HCT116 (cell line): ENCODE data around the gene MYORG. TPM values are rescaled to one million over a fixed set of nuclear protein-coding genes. Genes with fewer than 3 reads are reported as not detected.

Source experiments
- ATAC-seq: fragments of 200-7000 bp; cut with Tn5 transposase; 2 replicates; pipeline ENCODE4 v1.9.1; 2020; ENCODE audit warnings: mild to moderate bottlenecking, moderate library complexity
- BruUV-seq: library from RNA; stranded (reverse); fragments of 400-500 nt; replicated peaks from 2 replicates; lab custom pipeline; 2021; lab: Mats Ljungman, UMichigan
- CTCF ChIA-PET: fragments of 300-600 bp; sonication (Branson Sonifier 250); formaldehyde crosslinking; loops from one replicate; lab custom pipeline; 2021; ENCODE audit warnings: antibody characterized with exemption; lab: Charles Lee
- POLR2A ChIA-PET: fragments of 300-600, 350-600 bp; sonication (Branson Sonifier 250); formaldehyde crosslinking; loops from one replicate; lab custom pipeline; 2021; ENCODE audit warnings: antibody characterized with exemption; lab: Charles Lee
- RAD21 ChIA-PET, 2 experiments: fragments of 300-600 bp; sonication (Branson Sonifier 250); formaldehyde crosslinking; loops; one replicate each; lab custom pipeline; 2023; ENCODE audit warnings: low total read pairs in 2 of 2; ENCODE audit not compliant: uncharacterized antibody in 2 of 2, unreplicated experiment in 2 of 2, low non-redundant PET in 1 of 2; lab: Charles Lee
- DNase-seq: peaks from one replicate; pipeline ENCODE4 v3.0.0-alpha.2; 2010; ENCODE audit warnings: low read depth, low spot score
- H2AFZ ChIP-seq: fragments of 200-600 bp; shearing (Covaris generic), sonication (generic); 2 replicates; pipeline ENCODE4 v1.6.1; 2017; ENCODE audit warnings: low read depth, mixed run types, mixed read lengths, antibody characterized with exemption, low read length; ENCODE audit not compliant: poor library complexity, severe bottlenecking
- H3K27ac ChIP-seq: 2 replicates; pipeline ENCODE4 v1.5.1; 2012; ENCODE audit warnings: low read depth, low read length
- H3K27me3 ChIP-seq: fragments of 200-600 bp; sonication (generic); 2 replicates; pipeline ENCODE4 v1.6.1; 2016; ENCODE audit warnings: mixed run types, low read length, mixed read lengths; ENCODE audit not compliant: insufficient read depth
- H3K36me3 ChIP-seq, 2 experiments: fragments of 200-500 bp in 1 of 2; fragments of 200-600 bp in 1 of 2; sonication (Bioruptor generic) in 1 of 2; sonication (generic) in 1 of 2; 2 replicates each; pipeline versions ENCODE4 v1.5.1 to v1.6.1; 2014 to 2016; ENCODE audit warnings: low read length in 2 of 2, inconsistent platforms in 1 of 2, mixed read lengths in 1 of 2, mixed run types in 1 of 2; ENCODE audit not compliant: insufficient read depth in 2 of 2, control insufficient read depth in 1 of 2
- H3K4me1 ChIP-seq, 2 experiments: fragments of 200-600 bp in 1 of 2; sonication (generic) in 1 of 2; 2 replicates each; pipeline versions ENCODE4 v1.5.1 to v1.6.1; 2012 to 2017; ENCODE audit warnings: low read length in 2 of 2, inconsistent platforms in 1 of 2, mild to moderate bottlenecking in 1 of 2, mixed read lengths in 1 of 2, mixed run types in 1 of 2, moderate library complexity in 1 of 2; ENCODE audit not compliant: insufficient read depth in 2 of 2, control insufficient read depth in 1 of 2
- H3K4me2 ChIP-seq: fragments of 200-600 bp; sonication (generic); 2 replicates; pipeline ENCODE4 v1.6.1; 2017; ENCODE audit warnings: mixed run types, low read length, mixed read lengths
- H3K4me3 ChIP-seq, 2 experiments: fragments of 200-600 bp in 1 of 2; sonication (generic) in 1 of 2; replicated peaks in 1 of 2; 2 replicates each; pipeline ENCODE4 v1.5.1; 2011 to 2016; ENCODE audit warnings: low read length in 2 of 2, control low read depth in 1 of 2, low read depth in 1 of 2, mild to moderate bottlenecking in 1 of 2, mixed read lengths in 1 of 2, mixed run types in 1 of 2
- H3K79me2 ChIP-seq: fragments of 200-600 bp; sonication (generic); 2 replicates; pipeline ENCODE4 v1.6.1; 2017; ENCODE audit warnings: mild to moderate bottlenecking, mixed run types, low read length, moderate library complexity, mixed read lengths; ENCODE audit not compliant: insufficient read depth
- H3K9ac ChIP-seq: fragments of 200-600 bp; sonication (generic); 2 replicates; pipeline ENCODE4 v1.6.1; 2016; ENCODE audit warnings: low read length, mixed read lengths
- H3K9me2 ChIP-seq: fragments of 200-600 bp; sonication (generic), shearing (Covaris generic); 2 replicates; pipeline ENCODE4 v1.6.1; 2017; ENCODE audit warnings: mixed run types, mild to moderate bottlenecking, moderate library complexity; ENCODE audit not compliant: insufficient read depth
- H3K9me3 ChIP-seq, 2 experiments: fragments of 200-500 bp in 1 of 2; fragments of 200-600 bp in 1 of 2; sonication (Bioruptor generic) in 1 of 2; sonication (generic) in 1 of 2; 2 replicates each; pipeline ENCODE4 v1.6.1; 2014 to 2017; ENCODE audit warnings: low read length in 2 of 2, mixed read lengths in 2 of 2, inconsistent platforms in 1 of 2, low read depth in 1 of 2, mild to moderate bottlenecking in 1 of 2, mixed run types in 1 of 2, moderate library complexity in 1 of 2; ENCODE audit not compliant: control insufficient read depth in 1 of 2, insufficient read depth in 1 of 2
- H4K20me1 ChIP-seq: fragments of 200-600 bp; sonication (generic), shearing (Covaris generic); 2 replicates; pipeline ENCODE4 v1.6.1; 2017; ENCODE audit warnings: mixed run types, mild to moderate bottlenecking, moderate library complexity; ENCODE audit not compliant: insufficient read depth
- EGR1 ChIP-seq: IDR thresholded peaks from 2 replicates; pipeline ENCODE4 v1.6.1; 2012; ENCODE audit warnings: low read depth
- EZH2 ChIP-seq: fragments of 200-600 bp; sonication (generic); IDR thresholded peaks from 2 replicates; pipeline ENCODE4 v1.6.1; 2017; ENCODE audit warnings: antibody characterized with exemption, mixed run types
- POLR2AphosphoS5 ChIP-seq: IDR thresholded peaks from 2 replicates; pipeline ENCODE4 v1.6.1; 2011; ENCODE audit warnings: mild to moderate bottlenecking, low read depth, low read length, moderate library complexity
- RAD21 ChIP-seq: IDR thresholded peaks from 2 replicates; pipeline ENCODE4 v1.6.1; 2012; ENCODE audit warnings: low read depth, mild to moderate bottlenecking
- SIN3A ChIP-seq: IDR thresholded peaks from 2 replicates; pipeline ENCODE4 v1.6.1; 2012; ENCODE audit warnings: low read depth
- TCF7L2 ChIP-seq: IDR thresholded peaks from 2 replicates; pipeline ENCODE4 v1.7.0; 2011; ENCODE audit warnings: borderline replicate concordance, inconsistent platforms; ENCODE audit not compliant: insufficient read depth, insufficient read length; ENCODE audit errors: extremely low read depth
- YY1 ChIP-seq: IDR thresholded peaks from 2 replicates; pipeline ENCODE4 v1.6.1; 2011; ENCODE audit warnings: low read length, low read depth, moderate library complexity, mild to moderate bottlenecking; ENCODE audit not compliant: insufficient replicate concordance; ENCODE audit errors: extremely low read depth
- ZFX ChIP-seq: fragments of 450-650 bp; IDR thresholded peaks from 2 replicates; pipeline ENCODE4 v1.6.1; 2017
- intact Hi-C: fragments of 100-400 bp; cut with micrococcal nuclease; formaldehyde crosslinking; loops from 2 replicates; pipeline ENCODE4 v1.10.0; 2022
- total RNA-seq: library from RNA; stranded (reverse); gene quantifications from one replicate; pipeline ENCODE4 v1.2.1, GENCODE V29; 2021; ENCODE audit not compliant: unreplicated experiment
- TF ChIP-seq, protein P1 (sequence below): IDR thresholded peaks from 2 replicates; pipeline ENCODE4 v1.6.1; 2012; ENCODE audit warnings: low read depth
- TF ChIP-seq, protein P2 (sequence below), 3 experiments: fragments of 200-600 bp in 1 of 3; sonication (generic) in 1 of 3; IDR thresholded peaks in 2 of 3; conservative IDR thresholded peaks in 1 of 3; 2 replicates each; pipeline ENCODE4 v1.5.1; 2012 to 2017; ENCODE audit warnings: low read depth in 2 of 3, low read length in 2 of 3, antibody characterized with exemption in 1 of 3, borderline replicate concordance in 1 of 3, control low read depth in 1 of 3, mild to moderate bottlenecking in 1 of 3, mixed read lengths in 1 of 3, mixed run types in 1 of 3, moderate library complexity in 1 of 3; ENCODE audit not compliant: insufficient read depth in 1 of 3

MYORG gene
- total RNA-seq, 1 experiment from 2014 or later = 8.5 TPM

DNA sequence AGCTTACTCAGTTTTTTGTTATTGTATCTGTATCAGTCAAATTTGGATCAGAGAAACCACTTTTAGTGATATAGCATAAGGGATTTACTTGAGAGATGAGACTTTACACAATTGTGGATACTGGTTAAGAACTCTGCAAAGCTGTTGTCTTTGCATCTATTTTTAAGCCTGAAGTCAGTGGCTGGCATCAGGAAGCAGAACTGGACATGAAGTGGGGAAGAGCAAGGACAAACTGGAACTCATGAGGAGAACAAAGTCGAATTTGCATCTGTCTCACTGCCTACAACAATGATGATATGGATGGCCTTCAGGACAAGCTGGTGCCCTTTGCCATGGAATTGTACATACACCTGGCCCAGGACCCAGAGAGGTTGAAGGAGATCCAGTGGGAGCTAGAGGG lies 15.8 kb upstream of the MYORG start:
- H3K4me2 ChIP-seq = no peak overlapping the region
- no peaks in the 10 kb centered on the region for H4K20me1 ChIP-seq
- H3K4me1 ChIP-seq = peaks cover 0 to under 1% of the 10 kb centered on the region in 2 experiments; a peak in 1 of 4 replicates
- ChIA-PET CTCF (interaction anchor here (1.1 to 1.3 kb wide), 2 partner anchors 11 to 13 kb away, joined by 4 read pairs; no protein-coding TSS in a partner anchor), POLR2A (no interaction called here), RAD21 (no interaction called here)
- DNase-seq (no peak), ATAC-seq (no peak)
- TF ChIP-seq YY1 (no peak), POLR2AphosphoS5 (no peak), ZFX (no peak), EGR1 (no peak)
- no peak overlapping the region for H3K4me3 ChIP-seq
- H3K79me2 ChIP-seq = no peaks in the 10 kb centered on the region
- H3K9me3 ChIP-seq = no peaks in the 10 kb centered on the region
- H2AFZ ChIP-seq = no peak overlapping the region
- no TSS peak for BruUV-seq
- H3K36me3 ChIP-seq = no peaks in the 10 kb centered on the region
- intact Hi-C loops = no loop called here
- H3K27ac ChIP-seq = no peak overlapping the region
- H3K27me3 ChIP-seq = no peaks in the 10 kb centered on the region
- H3K9ac ChIP-seq = no peak overlapping the region
- no peaks in the 10 kb centered on the region for H3K9me2 ChIP-seq

DNA sequence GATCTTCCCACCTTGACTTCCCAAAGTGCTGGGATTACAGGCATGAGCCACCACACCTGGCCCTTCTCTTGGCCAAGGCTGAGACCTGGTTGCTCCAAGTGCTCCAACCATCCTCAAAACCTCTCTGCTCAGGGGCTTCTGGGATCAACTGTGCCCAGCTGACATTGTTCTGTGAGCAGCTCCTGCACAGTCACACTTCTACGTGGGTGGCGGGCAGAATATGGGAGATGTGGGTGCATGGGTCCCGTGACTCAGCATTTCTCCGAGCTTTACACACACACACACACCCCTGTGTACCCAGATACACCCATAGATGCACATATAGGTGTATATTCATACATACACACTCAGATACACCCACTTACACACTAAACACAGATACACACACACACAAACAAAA lies 10.5 kb upstream of the MYORG start:
- TF ChIP-seq, protein P1, sequence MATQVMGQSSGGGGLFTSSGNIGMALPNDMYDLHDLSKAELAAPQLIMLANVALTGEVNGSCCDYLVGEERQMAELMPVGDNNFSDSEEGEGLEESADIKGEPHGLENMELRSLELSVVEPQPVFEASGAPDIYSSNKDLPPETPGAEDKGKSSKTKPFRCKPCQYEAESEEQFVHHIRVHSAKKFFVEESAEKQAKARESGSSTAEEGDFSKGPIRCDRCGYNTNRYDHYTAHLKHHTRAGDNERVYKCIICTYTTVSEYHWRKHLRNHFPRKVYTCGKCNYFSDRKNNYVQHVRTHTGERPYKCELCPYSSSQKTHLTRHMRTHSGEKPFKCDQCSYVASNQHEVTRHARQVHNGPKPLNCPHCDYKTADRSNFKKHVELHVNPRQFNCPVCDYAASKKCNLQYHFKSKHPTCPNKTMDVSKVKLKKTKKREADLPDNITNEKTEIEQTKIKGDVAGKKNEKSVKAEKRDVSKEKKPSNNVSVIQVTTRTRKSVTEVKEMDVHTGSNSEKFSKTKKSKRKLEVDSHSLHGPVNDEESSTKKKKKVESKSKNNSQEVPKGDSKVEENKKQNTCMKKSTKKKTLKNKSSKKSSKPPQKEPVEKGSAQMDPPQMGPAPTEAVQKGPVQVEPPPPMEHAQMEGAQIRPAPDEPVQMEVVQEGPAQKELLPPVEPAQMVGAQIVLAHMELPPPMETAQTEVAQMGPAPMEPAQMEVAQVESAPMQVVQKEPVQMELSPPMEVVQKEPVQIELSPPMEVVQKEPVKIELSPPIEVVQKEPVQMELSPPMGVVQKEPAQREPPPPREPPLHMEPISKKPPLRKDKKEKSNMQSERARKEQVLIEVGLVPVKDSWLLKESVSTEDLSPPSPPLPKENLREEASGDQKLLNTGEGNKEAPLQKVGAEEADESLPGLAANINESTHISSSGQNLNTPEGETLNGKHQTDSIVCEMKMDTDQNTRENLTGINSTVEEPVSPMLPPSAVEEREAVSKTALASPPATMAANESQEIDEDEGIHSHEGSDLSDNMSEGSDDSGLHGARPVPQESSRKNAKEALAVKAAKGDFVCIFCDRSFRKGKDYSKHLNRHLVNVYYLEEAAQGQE = no peak
- TF ChIP-seq TCF7L2 = no peak
- TF ChIP-seq SIN3A = no peak
- TF ChIP-seq EGR1 = no peak
- TF ChIP-seq EZH2 = no peak
- no peak for TF ChIP-seq RAD21
- no peak for TF ChIP-seq POLR2AphosphoS5
- TF ChIP-seq, protein P2, sequence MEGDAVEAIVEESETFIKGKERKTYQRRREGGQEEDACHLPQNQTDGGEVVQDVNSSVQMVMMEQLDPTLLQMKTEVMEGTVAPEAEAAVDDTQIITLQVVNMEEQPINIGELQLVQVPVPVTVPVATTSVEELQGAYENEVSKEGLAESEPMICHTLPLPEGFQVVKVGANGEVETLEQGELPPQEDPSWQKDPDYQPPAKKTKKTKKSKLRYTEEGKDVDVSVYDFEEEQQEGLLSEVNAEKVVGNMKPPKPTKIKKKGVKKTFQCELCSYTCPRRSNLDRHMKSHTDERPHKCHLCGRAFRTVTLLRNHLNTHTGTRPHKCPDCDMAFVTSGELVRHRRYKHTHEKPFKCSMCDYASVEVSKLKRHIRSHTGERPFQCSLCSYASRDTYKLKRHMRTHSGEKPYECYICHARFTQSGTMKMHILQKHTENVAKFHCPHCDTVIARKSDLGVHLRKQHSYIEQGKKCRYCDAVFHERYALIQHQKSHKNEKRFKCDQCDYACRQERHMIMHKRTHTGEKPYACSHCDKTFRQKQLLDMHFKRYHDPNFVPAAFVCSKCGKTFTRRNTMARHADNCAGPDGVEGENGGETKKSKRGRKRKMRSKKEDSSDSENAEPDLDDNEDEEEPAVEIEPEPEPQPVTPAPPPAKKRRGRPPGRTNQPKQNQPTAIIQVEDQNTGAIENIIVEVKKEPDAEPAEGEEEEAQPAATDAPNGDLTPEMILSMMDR (IDR thresholded peaks at IDR 0.05 in 2 of 3, conservative IDR thresholded peaks at IDR 0.05 in 1 of 3; ENCODE audit: borderline replicate concordance in 1 of 3, insufficient read depth in 1 of 3, low read depth in 2 of 3, low read length in 2 of 3) = no peak
- no TSS peak for BruUV-seq

More for the DNA sequence above, 10.5 kb upstream of the MYORG start:
- no peaks in the 10 kb centered on the region for H3K9me3 ChIP-seq
- no peak overlapping the region for H3K4me3 ChIP-seq
- H3K36me3 ChIP-seq = no peaks in the 10 kb centered on the region
- ATAC-seq (no peak), DNase-seq (no peak)
- no peak overlapping the region for H3K4me2 ChIP-seq
- H4K20me1 ChIP-seq = no peaks in the 10 kb centered on the region
- no peaks in the 10 kb centered on the region for H3K4me1 ChIP-seq
- no peak overlapping the region for H3K9ac ChIP-seq
- H2AFZ ChIP-seq = no peak overlapping the region
- H3K9me2 ChIP-seq = no peaks in the 10 kb centered on the region
- ChIA-PET RAD21 (no interaction called here), CTCF (no interaction called here), POLR2A (no interaction called here)
- no peaks in the 10 kb centered on the region for H3K27me3 ChIP-seq
- no peak overlapping the region for H3K27ac ChIP-seq
- intact Hi-C loops = no loop called here
- no peaks in the 10 kb centered on the region for H3K79me2 ChIP-seq
